HG03280 (cell line): ENCODE results near the gene CPT2.

Experiments
- ATAC-seq: cut with Tn5 transposase; IDR thresholded peaks from one replicate; pipeline ENCODE4 v1.9.1; 2021; ENCODE audit warnings: mild to moderate bottlenecking, moderate library complexity; ENCODE audit not compliant: unreplicated experiment

Gene CPT2

DNA sequence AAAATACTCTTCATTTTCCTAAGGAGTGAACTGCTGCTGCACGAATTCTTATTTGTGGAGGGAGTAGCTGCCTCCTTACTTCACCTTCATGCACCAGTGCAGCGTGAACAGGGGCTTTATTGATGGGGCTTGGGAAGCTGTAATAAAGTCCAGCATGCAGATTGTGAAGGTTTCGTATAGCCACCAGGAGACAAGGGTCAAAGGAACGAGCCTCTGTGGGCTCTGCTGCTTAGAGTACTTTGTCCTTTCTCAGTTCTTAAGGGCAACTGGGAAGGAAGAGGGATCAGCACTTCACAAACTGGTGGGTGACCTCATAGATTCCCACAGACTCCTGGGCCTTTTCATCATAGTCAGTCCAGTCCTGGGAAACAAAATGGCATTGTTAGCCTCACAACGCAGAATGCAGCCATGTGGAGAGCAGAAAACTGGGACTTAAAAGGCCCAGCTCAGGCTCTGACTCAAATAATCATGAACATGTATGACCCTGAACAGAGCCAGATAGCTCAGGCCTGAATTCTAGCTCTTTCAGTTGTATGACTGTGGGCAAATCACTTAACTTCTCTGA is 17.8 kb downstream of the CPT2 start:
- no peak for ATAC-seq

DNA sequence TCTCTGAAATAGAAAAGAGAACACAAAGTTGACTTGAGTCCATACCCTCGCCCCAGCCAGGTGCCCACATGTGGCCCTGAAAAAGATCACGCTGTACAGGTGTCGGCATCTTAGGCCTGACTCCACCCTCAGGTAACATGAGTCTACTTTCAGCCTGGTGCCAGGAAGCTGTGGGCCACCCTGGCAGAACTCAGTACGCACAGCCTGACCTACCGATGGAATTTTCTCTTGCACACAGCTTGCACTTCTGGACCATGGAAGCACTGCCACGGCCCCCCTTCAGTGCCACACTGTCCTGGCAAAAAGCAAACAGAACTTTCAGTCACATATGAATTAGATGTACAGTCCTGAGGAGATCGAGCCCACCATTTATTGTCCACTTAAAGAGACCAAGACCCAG is 21.6 kb downstream of the CPT2 start:
- no peak for ATAC-seq

GRCh38 chr1:53219711-53220110 is 23.1 kb downstream of the CPT2 start:
- ATAC-seq, result no peak

DNA sequence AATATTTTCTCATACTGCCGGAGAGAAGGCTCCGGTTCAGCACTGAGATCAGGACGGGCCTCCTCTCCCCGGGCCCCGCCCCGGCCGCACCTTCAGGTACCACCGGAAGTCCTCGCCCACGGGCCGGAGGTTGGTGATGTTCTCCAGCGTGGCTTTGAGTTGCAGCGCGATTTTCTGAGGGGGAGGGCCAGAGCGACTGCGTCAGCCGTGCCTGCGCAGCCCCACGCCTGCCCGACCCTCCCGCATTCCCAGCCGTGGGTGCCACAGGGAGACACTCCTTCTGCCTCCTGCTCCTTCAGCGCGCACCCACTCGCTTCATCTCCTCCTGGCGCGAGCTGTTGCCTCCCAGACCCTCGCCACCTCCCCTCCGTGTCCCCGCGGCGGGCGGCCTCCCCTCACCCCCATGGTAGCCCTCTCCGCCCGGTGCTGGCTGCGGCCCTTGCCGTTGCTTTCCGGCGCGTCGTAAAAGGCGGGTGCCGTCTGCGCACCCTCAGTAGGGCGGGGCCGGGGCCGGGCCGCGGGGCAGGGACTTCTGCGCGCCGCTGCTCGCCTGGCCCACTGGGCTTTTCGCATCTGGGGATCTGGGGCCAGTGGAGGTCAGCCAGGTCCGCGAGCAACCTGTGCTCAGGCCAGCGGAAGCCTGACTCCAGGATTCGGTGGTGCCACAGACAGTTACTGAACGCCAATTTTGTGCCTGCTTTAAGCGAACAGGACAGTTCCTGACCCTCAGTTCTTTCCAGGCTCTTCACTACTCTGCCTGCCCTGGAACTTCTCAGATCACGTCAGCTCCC is 23.7 kb downstream of the CPT2 start, which contains the start of gene CZIB:
Gene CZIB (minus strand): TSS at position 464 of the 791 bp plus-strand sequence. CDS start 59 bp downstream, at position 405.
- ATAC-seq, result peak; percentile 91

- ATAC-seq, result no peak
Observed at GRCh38 chr1:53220962-53221286, 24.3 kb downstream of the CPT2 start.

GRCh38 chr1:53237638-53238037 is 41.0 kb downstream of the CPT2 start:
- ATAC-seq, result no peak

DNA sequence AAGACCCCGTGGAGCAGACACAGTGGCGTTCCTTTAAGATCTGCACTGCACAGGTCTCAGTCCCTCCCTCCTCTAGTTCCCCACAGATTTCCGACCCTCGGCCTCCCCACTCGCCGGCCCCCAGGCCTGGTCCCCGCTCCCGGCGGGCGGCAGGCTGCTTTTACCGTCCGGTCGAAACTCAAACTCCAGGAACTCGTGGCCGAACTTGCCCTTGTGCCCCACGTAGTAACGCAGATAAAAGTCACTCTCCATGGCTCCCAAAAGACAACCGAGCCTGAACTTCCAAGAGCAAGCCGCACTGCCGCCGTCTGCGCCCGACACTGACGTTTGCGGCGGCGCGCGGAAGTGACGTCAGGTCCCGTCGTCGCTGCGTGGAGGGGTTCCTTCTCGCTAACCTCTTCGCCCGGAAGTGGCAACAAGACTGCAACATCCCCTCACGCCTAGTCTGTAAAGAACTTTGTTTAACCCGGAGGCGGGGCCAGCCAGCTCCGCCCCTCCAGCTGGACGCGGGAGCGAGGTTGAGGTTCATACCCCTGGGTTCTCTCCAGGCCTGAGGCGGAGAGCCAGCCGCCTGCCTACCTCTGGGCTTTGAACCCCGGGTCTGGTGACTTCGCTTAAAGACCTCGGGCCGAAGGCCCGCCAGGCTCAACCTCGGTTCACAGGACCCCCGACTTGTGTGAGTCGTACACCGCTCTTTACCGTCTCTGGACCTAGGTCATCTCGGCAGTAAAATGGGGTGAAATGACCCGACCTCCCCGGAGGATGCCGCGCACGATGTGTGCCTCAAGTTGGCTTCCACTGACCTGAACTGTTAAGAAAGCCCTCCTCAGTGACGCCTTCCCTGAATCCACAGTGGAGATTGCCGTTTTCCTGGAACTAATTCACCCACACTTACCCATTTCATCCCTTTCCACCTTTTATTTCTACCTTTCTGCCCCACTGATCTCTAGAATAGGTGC is 41.9 kb downstream of the CPT2 start, which contains the start of gene MAGOH:
Gene MAGOH (minus strand): TSS at position 322 of the 959 bp plus-strand sequence. CDS start 70 bp downstream, at position 252.
- ATAC-seq, result peak; percentile 99

GRCh38 chr1:53241828-53242227 is 45.2 kb downstream of the CPT2 start:
- no peak for ATAC-seq

DNA sequence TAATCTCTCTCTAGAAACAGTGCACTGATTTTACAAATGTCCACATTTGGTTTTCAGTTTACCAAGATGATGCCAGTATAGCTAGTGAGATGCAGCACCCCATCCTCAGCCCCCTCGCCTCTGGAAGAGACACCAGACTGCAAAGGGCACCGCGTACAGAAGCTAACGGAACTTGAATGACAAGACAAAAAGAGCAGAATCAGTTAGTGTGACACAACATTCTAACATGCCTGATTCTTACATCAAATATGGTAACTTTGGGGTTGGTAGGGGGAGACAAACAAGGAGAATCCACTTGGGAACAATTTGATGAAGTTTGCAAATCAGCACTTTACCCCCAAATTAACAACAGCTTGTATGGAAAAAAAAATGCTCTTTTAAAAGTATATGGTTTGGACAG is 45.8 kb downstream of the CPT2 start:
- ATAC-seq, result no peak

DNA sequence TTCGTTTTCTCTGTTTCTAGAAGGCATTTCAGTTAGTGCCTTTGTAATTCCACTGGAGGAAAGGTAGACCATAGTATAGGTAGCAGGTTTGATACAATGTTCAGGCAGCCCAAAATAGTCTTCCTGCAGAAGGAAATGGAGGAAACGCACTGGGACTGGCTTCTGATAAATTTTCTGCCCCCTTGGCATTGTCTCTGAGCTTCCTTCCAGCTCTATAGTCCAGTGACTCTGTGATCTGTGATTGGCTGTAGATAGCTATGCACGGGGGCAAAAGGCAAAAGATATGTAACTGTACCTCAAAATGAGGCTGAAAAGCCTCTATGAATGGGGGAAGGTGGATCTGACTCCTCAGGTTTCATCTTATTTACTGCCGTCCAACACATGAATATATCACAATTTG is 47.5 kb downstream of the CPT2 start:
- ATAC-seq, result no peak

- ATAC-seq, result no peak
Observed at GRCh38 chr1:53246261-53247134, 49.9 kb downstream of the CPT2 start.

- ATAC-seq, result no peak
Observed at GRCh38 chr1:53249706-53250105, 53.1 kb downstream of the CPT2 start.

GRCh38 chr1:53250325-53250724 is 53.7 kb downstream of the CPT2 start:
- no peak for ATAC-seq

GRCh38 chr1:53254011-53254640 is 57.5 kb downstream of the CPT2 start:
- ATAC-seq, result no peak

DNA sequence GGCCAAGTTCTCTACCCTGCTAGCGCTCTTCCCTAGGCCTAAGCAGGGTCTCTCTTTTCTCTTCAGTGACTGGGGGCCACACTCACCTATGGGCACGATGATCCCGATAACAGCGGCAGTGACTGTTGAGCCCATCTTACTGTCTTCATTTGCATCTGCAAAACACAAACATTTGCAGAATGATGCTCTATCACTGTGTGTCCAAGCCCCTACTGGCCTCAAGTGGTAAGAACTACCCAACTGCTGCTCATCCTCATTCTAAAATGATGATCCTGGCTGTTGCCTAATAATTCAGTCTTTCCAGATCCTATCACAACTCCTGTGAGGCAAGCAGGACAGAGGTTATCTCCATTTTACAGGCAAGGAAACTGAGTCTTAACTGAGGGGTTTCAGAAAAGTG is 58.4 kb downstream of the CPT2 start:
- no peak for ATAC-seq

DNA sequence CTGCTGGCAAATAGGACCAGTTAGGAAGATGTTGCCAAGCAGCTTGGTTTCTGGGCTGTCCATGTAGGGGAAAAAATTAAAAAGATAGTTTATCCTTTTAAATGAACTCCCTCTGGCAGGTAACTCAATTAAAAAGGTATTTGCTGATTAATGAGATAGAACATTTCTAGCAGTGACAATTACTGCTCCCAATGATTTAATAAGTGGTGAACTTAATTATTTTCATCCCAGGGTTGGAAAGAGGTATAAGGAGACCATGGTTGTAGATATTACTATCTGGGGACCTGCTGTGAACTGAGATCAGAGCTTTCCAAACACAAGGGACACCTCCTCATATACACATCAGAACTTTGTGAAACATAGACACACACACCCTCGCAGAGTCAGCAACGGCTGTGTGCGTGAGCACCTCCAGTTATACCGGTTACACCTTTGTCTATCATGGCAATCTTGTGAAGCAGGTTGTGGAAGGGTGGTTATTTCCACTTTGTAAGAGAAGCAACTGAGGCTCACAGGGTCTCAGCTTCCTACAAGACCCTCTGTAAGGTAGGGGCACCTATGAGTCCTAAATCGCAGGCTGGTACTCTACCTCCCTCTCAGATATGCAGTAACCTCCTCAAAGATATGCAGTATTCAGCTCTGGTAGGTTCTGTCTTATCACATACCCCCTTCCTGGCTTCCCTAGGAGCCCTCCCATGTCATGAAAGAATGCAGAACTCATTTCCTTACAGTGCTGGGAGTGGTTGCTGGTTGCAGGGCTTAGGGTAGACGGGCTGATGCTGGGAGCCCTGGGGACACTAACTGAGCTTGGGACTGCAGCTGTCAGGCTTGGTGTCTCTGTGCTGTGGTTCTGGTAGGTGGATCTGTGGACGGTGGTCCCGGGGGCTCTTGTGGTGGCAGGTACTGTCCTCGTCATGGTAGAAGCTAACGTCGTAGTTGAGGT is 60.2 kb downstream of the CPT2 start:
- no peak for ATAC-seq

DNA sequence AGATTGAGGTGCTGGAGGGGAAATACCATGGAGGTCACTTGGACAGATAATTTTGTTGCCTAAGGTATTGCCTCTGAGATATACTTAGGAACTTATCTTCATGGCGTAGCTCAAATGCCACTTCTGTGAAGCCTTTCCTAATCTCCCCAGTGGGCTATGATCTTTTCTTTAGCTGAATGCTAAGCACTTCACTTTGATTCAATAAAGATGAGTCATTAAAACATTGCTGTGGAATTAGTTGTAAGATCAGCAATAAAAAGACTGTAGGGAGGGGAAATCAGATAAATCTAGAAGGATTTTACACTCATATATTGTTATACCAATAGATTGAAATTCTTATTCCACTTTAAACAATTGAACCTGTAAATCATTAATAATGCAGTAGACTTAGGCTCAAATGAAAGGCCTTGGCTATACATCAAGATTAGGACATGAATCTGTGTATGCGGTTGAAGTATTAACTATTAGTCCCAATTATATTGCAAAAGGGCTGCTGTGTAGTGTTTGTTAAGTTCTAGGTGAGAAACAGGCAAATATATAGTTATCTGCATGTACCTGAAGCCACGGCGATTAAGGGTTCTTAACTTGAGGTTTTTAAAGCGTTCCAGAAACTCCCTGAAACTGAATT is 60.9 kb downstream of the CPT2 start:
- ATAC-seq, result no peak

DNA sequence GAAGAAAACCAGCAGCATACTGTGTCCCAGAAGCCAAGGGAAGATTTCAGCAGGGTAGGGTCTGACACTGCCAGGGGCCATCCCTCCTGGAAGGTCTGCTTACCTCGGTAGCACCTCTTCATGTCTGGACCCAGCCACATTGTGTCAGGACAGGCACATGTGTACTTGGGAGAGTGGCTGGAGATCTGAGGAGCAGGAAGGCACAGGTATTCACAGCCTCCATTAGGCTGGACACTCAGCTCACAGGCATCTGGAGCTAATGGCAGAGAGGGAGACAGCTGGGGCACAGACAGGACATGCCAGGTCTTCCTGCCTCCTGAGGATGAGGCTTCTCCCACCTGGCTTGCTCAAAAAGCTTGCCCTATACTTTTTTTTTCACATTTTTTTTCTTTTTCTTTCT is 61.6 kb downstream of the CPT2 start:
- no peak for ATAC-seq
